DND-41 (cell line): ENCODE results near the gene ING1.

ENCODE experiments used
- ATAC-seq: fragments of 200-7000 bp; cut with Tn5 transposase; 3 replicates; pipeline ENCODE4 v1.9.1; 2021; ENCODE audit warnings: low read depth; ENCODE audit not compliant: insufficient read depth
- DNase-seq: peaks from one replicate; pipeline ENCODE4 v3.0.0-alpha.2; 2020
- H2AFZ ChIP-seq: 2 replicates; pipeline ENCODE4 v1.6.0; 2012; ENCODE audit warnings: low read depth, low read length
- H3K27ac ChIP-seq: 2 replicates; pipeline ENCODE4 v1.5.1; 2012; ENCODE audit warnings: low read length, inconsistent platforms
- H3K27me3 ChIP-seq: fragments of 200-600 bp; sonication (generic); 2 replicates; pipeline ENCODE4 v1.6.0; 2012; ENCODE audit warnings: low read length, mild to moderate bottlenecking, inconsistent platforms; ENCODE audit not compliant: insufficient read depth, poor library complexity
- H3K36me3 ChIP-seq: 2 replicates; pipeline ENCODE4 v1.5.1; 2012; ENCODE audit warnings: low read length, inconsistent platforms; ENCODE audit not compliant: insufficient read depth
- H3K4me1 ChIP-seq: 2 replicates; pipeline ENCODE4 v1.5.1; 2012; ENCODE audit warnings: mild to moderate bottlenecking, low read length; ENCODE audit not compliant: insufficient read depth
- H3K4me2 ChIP-seq: 2 replicates; pipeline ENCODE4 v1.6.0; 2012; ENCODE audit warnings: mild to moderate bottlenecking, moderate library complexity, low read length, inconsistent platforms; ENCODE audit not compliant: insufficient read depth
- H3K4me3 ChIP-seq, 2 experiments: fragments of 200-600 bp in 1 of 2; shearing (Covaris generic) in 1 of 2; 2 replicates each; pipeline ENCODE4 v1.5.1; 2012 to 2016; ENCODE audit warnings: inconsistent platforms in 2 of 2, low read length in 2 of 2, mild to moderate bottlenecking in 2 of 2, low read depth in 1 of 2, moderate library complexity in 1 of 2
- H3K79me2 ChIP-seq: 2 replicates; pipeline ENCODE4 v1.6.0; 2012; ENCODE audit warnings: low read length, inconsistent platforms; ENCODE audit not compliant: insufficient read depth
- H3K9ac ChIP-seq: 2 replicates; pipeline ENCODE4 v1.6.0; 2012; ENCODE audit warnings: low read depth, mild to moderate bottlenecking, inconsistent platforms, low read length, moderate library complexity
- H3K9me3 ChIP-seq: 2 replicates; pipeline ENCODE4 v1.5.1; 2012; ENCODE audit warnings: low read length, moderate library complexity, mild to moderate bottlenecking, inconsistent platforms; ENCODE audit not compliant: insufficient read depth, severe bottlenecking
- H4K20me1 ChIP-seq: 2 replicates; pipeline ENCODE4 v1.6.0; 2012; ENCODE audit warnings: low read length; ENCODE audit not compliant: insufficient read depth
- CTCF ChIP-seq: IDR thresholded peaks from 2 replicates; pipeline ENCODE4 v1.5.1; 2012; ENCODE audit warnings: borderline replicate concordance, low read length, moderate library complexity, mild to moderate bottlenecking; ENCODE audit not compliant: poor library complexity, severe bottlenecking; ENCODE audit errors: extremely low read depth
- EZH2 ChIP-seq: IDR thresholded peaks from 3 replicates; pipeline ENCODE4 v1.6.1; 2012; ENCODE audit warnings: borderline replicate concordance, low read depth, mild to moderate bottlenecking, moderate library complexity, low read length, inconsistent platforms; ENCODE audit not compliant: severe bottlenecking

The ING1 gene

GRCh38 chr13:110681868-110682550, 31.5 kb upstream of the ING1 start:
- Histone ChIP-seq H3K36me3 (peaks cover 88% of the 10 kb centered on the region), H2AFZ (no peak overlapping the region), H4K20me1 (peaks cover 2% of the 10 kb centered on the region; the same call in 1 of the 2 replicates), H3K4me2 (no peak overlapping the region), H3K27me3 (no peaks in the 10 kb centered on the region), H3K79me2 (no peaks in the 10 kb centered on the region; the same call in 1 of the 2 replicates), H3K27ac (no peak overlapping the region), H3K4me3 (no peak overlapping the region), H3K9ac (no peak overlapping the region), H3K9me3 (no peaks in the 10 kb centered on the region), H3K4me1 (no peaks in the 10 kb centered on the region)
- TF ChIP-seq CTCF = no peak
- no peak for TF ChIP-seq EZH2
- DNase-seq (no peak), ATAC-seq (no peak)

- Histone ChIP-seq H3K9ac (no peak overlapping the region), H3K79me2 (no peaks in the 10 kb centered on the region; the same call in 1 of the 2 replicates), H3K4me2 (no peak overlapping the region), H3K4me3 (no peak overlapping the region), H3K27me3 (no peaks in the 10 kb centered on the region), H3K9me3 (no peaks in the 10 kb centered on the region), H2AFZ (no peak overlapping the region), H3K36me3 (peaks cover 88% of the 10 kb centered on the region), H4K20me1 (peaks cover 3% of the 10 kb centered on the region), H3K4me1 (no peaks in the 10 kb centered on the region), H3K27ac (no peak overlapping the region)
- ATAC-seq (no peak), DNase-seq (no peak)
- no peak for TF ChIP-seq CTCF
- no peak for TF ChIP-seq EZH2
Measured at GRCh38 chr13:110682746-110683145, 30.8 kb upstream of the ING1 start.

GRCh38 chr13:110683203-110683883, 30.2 kb upstream of the ING1 start:
- ATAC-seq (peak; percentile 47; the same call in 1 of the 3 replicates), DNase-seq (no peak)
- peaks cover 88% of the 10 kb centered on the region for H3K36me3 ChIP-seq

More at GRCh38 chr13:110683203-110683883, 30.2 kb upstream of the ING1 start:
- H4K20me1 ChIP-seq = peaks cover 4% of the 10 kb centered on the region; the same call in 1 of the 2 replicates
- H3K9ac ChIP-seq = no peak overlapping the region
- H3K27me3 ChIP-seq = no peaks in the 10 kb centered on the region
- TF ChIP-seq EZH2 (no peak), CTCF (peak; percentile 38)
- no peaks in the 10 kb centered on the region for H3K9me3 ChIP-seq
- no peak overlapping the region for H3K27ac ChIP-seq
- H3K4me1 ChIP-seq = no peaks in the 10 kb centered on the region
- no peaks in the 10 kb centered on the region for H3K79me2 ChIP-seq
- no peak overlapping the region for H3K4me2 ChIP-seq
- H3K4me3 ChIP-seq = no peak overlapping the region
- no peak overlapping the region for H2AFZ ChIP-seq
